Posterior vena cava (tissue), 2 donors: ENCODE results near the gene ENHO. TPM values are rescaled to one million over a fixed set of nuclear protein-coding genes. Genes with fewer than 3 reads are reported as not detected.
A peak's percentile ranks its signal among the peaks of the same experiment; 100 is the strongest.

Experiments
- DNase-seq: peaks from one replicate; pipeline ENCODE4 v3.0.0-alpha.2; 2020; ENCODE audit warnings: low spot score
- intact Hi-C, 2 donors: fragments of 100-400 bp; cut with DNase I; formaldehyde crosslinking; loops; one replicate each; pipeline versions ENCODE4 v1.14.1 to v1.14.2; 2022 to 2023
- total RNA-seq, 2 donors: library from RNA; stranded (reverse); fragmentation: NEBNext Ultra II Directional; extraction: Animal tissue kit (Norgen Biotek cat#: 25700); gene quantifications; one replicate each; pipeline ENCODE4 v1.2.1, GENCODE V29; 2021
- donor health status: DM: yes; HTN: yes; CAD: no.
- donor health status: DM: yes; HTN: yes; CAD: no.

The ENHO gene
- total RNA-seq, 2 donors from 2014 or later = 0.24 to 0.74 TPM

DNA sequence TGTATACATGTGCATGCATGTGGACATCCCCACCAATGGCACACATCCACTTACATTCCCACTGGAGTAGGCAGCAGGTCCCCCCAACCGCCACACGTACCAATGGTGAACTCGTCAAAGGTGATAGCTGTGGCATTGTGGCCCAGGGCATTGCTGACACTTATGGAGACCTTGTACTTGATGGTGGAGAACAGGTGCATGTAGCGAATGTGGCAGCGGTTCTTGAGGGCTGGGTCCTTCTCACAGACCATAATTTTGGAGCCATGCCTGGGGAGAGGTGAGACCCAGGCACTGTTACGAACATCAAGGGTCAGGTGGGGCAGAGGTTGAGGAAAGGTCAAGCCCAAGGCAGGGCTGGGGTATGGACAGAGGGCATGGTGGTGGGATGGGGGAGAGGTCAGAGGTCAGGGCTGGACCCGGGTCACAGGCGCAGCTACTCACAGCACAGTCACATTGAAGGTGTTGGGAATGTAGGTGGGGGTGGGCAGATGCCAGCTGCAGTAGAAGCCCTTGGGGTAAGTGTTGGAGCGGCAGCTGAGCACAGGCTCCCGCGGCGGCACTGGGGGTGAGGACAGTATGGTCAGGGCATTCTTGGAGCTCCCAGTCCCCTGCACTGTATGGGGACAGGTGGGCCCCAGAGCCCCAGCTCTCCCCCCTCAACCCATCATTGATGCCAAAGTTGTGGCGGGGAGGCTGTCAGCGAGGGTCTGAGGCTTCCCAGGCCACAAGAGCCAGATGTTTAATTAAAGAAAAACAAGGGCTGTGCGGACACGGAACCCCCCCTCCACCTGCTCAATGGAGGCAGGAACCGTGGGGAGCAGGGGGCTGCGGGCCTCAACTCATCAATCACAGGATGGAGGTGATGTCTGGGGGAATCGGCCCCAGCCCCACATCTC is 34.9 kb upstream of the ENHO start:
- no peak for DNase-seq
- intact Hi-C loops = no loop called here

DNA sequence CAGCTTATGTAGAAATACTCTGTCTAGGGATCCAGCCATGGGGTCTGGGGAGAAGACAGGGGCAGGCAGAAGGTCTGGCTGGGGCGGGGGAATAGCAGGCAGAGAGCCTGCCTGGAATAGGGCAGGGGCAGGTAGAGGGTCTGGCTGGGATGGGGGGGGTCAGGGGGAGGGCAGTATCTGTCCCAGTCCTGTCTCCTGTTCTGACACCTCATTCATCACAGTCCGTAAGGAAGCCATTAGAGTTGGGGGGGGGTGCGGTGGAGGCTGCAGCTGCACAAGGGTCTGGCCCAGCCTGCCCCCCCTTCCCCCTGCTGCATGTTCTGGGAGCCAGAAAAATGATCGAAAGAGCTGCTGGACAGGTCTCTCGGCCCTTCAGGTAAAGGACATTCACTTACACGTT is 34.2 kb upstream of the ENHO start:
- DNase-seq = no peak

DNA sequence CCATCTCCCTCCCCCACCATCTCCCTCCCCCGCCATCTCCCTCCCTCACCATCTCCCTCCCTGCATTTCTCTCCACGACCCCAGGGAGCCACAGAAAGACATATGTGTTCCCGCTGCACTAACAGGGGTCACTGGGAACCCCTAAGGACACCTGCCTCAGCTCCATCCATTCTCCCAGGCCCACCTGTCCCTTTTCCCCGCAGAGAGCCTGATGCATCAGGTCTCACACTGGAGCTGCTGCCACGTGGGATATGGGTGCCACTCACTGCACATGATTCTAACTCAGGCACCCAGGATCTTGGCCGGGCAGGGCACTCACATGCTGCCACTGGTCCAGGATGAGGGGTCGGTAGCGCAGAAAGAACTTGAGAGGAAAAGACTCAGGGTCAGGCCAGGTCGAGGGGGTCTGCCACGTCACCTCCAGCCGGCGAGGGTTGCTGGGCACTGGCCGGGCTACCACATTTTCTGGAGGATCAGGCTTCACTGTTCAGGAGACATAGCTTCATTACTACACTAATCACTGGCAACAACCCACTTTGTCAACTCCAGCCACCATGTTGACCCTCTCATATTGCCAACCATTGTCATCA is 33.2 kb upstream of the ENHO start:
- intact Hi-C loops = no loop called here
- peak; percentile 41 for DNase-seq

More for the DNA sequence above, 34.2 kb upstream of the ENHO start:
- intact Hi-C loops = no loop called here

DNA sequence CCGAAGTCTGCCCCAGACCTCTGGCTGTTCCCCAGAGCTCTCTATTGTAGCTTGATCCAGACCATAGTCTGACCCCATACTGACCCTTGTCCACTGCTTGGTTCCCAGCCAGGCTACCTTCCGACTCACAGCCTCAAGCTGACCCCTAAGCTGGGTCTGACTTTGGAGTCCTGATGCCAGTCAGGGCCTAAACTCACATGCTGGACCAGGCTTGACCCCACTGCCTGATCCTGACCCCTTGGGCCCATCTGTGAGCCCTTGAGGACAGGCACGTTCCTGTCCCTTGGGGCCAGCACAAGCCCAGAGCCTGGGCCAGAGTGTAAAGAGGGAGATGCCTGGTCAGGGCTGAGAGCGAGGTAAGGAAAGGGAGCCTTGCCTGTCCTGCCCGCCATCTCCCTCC is 32.7 kb upstream of the ENHO start:
- peak; percentile 38 for DNase-seq
- intact Hi-C loops = no loop called here

DNA sequence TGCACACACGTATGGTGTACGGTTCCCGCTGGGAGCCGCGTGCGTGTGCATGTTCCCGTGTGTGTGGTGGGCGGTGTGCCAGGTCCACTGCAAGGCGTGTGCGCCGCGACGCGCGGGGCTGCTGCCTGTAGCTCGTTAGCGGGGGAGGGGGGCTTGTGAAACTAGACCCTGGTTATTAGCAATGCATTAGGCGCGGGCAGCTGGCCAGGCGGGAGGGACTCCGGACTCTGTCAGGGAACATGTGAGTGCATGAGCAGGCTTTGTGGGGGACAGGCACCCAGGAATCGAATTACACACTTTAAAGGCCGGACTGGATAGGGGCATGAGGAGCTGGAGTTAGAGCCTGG is 32.2 kb upstream of the ENHO start:
- peak; percentile 75 for DNase-seq
- intact Hi-C loops = no loop called here

DNA sequence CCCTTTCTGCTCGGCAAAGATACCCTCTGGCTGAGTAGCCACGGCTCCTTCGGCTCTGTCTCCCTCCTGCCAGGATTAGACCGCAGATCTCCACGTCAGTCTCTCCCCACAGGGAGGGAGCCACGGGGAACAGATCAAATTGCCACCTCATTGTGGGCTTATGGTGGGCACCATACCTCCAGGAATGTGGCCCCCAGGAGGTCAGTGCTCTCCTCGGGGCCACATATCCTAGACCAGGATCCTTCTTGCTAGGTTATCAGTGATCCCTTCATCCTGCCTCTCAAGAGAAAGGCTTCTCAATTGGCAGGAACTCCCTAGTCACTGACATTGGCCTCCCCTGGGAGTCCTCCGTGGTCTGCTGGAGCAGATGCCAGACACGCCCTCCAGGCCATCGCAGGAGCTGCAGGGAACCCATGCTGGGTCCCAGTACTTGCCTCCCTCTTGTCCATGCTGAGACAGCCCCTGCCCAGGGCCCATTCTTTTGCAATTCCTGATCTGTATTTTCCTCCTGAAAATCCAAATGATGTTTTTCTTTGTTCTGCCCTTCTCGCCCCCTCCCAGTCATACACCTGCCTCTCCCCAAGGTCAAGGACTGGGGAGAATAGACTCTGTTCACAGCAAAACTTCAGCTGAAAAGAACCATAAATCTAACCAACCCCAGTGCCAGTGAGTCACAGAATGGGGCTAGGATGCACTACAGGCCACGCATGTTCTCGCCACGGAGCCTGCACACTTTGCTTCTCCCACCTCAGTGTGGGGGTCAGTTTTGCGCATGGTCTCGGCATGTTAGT is 31.6 kb upstream of the ENHO start:
- intact Hi-C loops = no loop called here
- peak; percentile 79 for DNase-seq

DNA sequence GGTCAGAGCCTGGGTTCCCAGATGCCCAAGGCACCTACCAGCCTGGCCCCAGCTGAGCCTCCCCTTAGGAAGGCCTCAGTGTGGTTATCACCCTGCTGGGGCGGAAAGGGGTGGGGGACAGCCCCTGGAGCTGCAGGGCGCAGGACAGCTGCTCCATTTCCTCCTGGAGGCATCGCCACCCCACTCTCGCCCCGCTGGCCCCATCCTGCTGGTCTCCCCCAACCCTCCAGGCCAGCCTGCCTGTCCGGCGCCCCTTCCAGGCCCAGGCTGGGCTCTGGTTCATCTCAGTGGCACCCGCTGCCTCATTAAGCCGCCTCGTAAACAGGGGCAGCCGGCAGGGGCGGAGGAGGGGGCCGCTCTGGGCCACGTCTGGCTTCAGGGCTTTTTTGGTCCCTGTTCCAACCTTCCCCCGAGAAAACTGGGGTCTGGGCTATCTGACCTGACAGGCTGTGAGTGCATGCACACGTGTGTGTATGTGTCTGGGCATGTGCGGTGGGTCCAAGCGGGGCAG is 30.8 kb upstream of the ENHO start:
- peak; percentile 64 for DNase-seq
- intact Hi-C loops = no loop called here

DNA sequence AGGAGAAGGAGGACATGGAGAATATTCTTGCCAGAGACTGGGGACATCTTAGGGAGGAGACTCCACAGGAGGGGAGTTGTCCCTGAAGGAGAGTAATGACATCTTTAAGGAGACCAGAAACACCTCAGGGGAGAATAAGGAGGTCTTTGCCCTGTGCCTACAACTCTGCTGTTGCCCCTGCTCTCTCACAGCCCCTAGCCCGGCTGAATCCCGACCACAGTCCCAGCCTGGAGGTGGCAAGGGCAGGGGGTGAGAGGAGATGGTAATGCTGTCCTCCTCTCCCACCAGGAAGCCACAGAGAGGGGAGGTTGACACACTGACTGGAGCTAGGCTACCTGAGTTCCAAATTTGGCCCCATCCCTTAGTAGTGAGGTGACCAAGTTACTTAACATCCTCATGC is 30.2 kb upstream of the ENHO start:
- intact Hi-C loops = no loop called here

DNA sequence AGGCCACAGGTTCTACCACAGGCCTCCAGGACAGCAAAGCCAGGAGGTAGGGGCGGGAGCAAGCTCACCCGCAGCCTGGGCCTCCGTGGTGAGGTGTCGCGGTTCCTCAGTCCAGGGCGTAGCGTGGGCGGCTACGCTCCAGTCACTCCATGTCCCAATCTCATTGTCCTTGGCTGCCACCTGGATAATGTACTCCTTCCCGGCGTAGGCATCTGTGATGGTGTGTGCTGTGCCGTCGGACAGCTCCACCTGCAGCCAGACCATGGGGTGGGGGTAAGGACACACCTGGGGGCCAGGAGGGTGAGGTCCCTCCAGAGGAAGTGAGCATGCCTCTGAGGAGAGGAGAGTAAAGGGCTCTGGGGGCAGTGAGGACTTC is 29.8 kb upstream of the ENHO start:
- intact Hi-C loops = no loop called here
- peak; percentile 60 for DNase-seq

More for the DNA sequence above, 30.2 kb upstream of the ENHO start:
- peak; percentile 36 for DNase-seq

DNA sequence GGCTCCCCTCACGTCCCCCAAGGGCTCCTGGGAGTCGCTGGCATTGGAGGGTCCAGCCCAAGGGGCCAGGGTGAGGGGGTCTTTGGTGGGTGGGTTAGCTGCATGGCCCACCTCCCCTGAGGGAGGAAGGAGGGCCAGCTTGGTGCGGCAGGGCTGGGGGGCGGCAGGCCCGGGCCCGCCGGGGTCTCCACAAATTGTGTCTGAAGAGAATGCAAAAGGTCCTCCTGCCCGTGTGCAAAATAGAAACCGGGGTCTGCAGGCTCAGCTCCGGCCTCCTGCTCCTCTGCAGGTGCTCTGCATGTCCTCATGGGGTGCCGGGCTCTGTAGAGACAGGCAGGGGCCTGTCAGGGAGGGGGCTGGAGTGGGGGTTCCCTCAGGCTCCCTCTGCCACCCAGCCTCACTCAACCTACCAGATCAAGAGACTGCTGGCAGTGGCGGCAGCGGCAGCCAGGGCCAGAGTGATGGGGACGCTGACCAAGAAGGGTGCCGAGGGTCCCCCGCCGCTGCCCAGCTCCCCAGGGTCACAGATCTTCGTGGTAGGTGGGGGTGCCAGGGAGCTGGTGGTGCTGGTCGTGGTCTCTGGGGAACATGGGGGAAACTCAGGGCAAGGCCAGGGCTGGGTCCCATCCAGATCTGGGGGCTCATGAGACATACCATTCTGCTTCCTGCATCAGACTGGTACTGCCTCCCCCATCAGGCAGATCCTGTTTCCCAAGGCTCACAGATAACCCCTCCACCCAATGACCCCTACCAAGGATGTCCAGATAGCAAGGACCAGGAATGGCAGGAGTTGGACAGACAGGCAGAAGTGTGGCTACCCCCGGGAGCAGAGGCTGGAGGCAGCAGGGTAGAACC is 29.2 kb upstream of the ENHO start:
- intact Hi-C loops = no loop called here

DNA sequence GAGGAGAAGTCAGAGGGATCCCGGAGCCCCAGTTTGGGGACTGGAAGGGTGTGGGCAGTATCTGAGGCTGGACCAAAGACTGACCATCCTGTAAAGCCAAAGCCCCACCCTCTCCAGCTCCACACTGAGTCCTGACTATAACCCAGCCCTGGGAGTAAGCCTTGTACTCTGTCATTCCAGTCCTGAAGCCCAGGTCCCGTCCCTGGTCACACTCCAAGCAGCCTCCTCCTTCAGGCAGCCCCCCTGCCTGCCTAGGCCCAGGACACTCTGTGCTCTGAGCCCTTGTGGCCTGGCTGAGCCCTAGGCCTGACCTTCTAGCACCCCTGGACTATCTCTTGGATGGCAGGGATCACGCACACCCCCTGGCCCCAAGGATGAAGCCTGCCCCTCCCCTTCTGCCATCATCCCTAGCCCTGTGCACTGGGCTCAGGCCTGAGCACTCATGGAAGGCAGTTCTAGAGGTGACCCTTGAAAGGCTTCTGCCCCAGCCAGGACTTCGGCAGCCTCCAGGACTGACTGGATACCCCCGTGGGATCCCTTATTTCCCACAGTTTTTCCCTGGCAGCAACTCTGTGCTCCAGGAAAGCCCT is 28.0 kb upstream of the ENHO start:
- intact Hi-C loops = no loop called here
- peak; percentile 48 for DNase-seq

More for the DNA sequence above, 29.2 kb upstream of the ENHO start:
- DNase-seq = peak; percentile 66

DNA sequence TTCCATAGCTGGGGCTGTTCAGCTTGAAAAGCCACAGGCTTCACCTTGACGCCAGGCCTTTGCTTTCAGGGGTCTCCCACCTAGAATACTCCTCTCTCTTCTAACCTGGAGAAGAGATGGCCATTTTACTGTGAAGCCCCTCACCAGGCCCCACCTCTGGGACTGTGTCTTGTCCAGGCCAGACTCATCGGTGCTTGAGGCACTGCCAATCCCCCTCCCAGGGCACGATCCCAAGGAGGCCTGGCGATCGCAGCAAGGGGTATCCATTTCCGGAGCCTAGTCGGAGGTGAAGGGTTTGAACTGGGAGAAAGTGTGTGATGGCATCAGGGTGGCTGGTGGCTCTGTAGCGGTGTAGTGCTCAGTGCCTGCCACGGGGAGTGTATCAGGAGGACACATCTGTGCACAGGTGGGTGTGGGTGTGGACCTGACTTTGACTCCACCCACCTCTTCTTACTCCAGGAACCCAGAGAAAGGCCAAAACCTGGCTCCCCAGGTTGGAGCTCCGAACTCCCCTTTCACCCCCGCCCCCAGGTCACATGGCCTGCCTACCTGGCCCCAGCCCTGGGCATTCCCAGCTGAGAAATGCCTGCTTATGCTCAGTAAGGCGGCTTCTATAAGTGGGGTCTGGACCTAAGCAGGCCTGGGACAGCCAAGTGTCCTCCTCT is 27.4 kb upstream of the ENHO start:
- intact Hi-C loops = no loop called here
- peak; percentile 62 for DNase-seq

DNA sequence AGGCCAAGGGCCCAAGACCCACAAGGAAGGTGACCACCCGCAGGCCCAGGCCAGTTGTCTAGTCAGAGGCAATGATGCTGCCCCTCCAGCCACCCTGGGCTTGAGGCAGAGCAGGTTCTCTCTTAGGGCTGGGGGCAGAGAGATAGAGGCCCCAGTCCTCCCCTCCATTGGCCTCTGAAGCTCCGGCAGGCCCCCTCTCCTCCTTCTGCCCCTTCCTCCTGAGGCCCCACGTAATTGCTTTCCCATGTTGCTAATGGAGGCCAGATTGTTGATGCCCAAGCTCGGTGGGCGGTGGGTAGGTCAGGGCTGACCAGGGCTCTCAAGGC is 26.6 kb upstream of the ENHO start:
- DNase-seq = peak; percentile 63
- intact Hi-C loops = loop anchor here (5.0 to 10.0 kb wide), 4 partner anchors 43 to 145 kb away; no protein-coding TSS in a partner anchor

DNA sequence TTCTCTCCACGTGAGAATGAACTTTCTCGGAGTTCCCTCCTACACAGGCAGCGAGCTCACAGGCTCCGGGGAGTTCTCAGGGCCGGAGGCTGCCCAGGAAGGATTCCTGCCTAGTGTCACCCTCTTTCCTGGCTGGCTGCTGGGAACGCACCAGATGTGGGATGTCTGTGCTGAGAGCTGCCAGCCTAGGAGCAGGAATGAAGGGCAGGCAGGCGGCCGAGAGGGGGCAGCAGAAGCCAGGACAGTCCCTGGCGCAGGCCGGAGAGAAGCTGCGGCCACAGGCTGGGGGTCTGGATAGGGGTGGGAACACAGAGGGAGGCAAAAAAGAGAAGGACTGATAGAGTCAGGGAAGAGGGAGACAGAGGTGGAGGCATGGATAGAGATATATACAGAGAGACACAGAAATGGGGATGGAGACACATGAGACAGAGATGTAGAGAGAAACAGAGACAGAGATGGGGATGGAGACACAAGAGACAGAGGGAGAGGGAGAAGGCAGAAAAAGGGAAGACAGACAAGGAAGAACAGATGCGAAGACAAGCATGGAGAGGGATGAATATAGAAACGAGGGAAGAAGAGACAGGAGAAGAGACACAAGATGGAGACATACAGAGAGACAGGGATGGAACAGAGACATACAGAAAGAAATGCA is 25.3 kb upstream of the ENHO start:
- peak; percentile 93 for DNase-seq
- intact Hi-C loops = loop anchor here (2.0 to 10.0 kb wide), 5 partner anchors 44 to 143 kb away; no protein-coding TSS in a partner anchor

DNA sequence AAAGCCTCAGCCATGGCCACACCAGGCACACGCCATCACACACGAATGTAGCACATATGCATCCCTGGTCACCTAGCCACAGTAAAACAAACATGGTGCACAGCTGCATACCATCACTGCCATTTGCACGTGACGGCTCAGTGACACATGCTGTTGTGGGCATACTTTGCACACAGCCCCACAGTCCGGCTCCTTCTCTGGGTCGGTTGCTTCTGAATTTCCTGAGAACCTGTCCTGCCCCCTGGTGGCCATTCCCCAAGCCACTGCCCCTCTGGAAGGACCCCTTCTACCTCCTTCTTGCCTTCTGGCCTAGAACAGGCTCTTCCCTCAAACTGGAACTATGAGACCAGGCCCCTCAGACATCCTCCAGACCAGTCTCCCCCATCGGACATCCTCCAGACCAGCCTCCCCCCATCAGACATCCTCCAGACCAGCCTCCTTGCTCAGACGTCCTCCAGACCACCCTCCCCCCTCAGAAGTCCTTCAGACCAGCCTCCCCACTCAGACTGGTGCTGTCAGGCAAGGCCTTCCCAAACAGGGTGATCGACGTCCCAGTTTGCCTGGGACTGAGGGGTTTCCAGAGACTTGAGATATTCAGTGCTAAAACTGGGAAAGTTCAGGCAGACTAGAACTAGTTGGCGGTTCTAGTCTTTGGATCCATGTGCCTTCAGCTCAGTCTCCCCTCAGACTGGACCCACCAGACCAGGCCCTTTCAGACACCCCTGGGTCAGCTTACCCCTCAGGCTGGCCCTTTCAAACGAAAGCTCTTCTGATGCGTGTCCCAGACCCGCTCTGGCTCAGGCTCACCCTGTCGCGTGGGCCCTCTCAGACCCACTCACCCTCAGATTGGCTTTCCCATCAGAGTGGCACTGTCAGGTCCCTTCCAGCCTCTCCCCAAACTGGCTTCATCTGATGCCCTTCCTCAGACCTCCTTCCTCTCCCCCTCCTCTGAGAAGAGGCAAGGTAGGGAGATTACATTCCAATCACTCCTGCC is 24.3 kb upstream of the ENHO start:
- peak; percentile 89 for DNase-seq

DNA sequence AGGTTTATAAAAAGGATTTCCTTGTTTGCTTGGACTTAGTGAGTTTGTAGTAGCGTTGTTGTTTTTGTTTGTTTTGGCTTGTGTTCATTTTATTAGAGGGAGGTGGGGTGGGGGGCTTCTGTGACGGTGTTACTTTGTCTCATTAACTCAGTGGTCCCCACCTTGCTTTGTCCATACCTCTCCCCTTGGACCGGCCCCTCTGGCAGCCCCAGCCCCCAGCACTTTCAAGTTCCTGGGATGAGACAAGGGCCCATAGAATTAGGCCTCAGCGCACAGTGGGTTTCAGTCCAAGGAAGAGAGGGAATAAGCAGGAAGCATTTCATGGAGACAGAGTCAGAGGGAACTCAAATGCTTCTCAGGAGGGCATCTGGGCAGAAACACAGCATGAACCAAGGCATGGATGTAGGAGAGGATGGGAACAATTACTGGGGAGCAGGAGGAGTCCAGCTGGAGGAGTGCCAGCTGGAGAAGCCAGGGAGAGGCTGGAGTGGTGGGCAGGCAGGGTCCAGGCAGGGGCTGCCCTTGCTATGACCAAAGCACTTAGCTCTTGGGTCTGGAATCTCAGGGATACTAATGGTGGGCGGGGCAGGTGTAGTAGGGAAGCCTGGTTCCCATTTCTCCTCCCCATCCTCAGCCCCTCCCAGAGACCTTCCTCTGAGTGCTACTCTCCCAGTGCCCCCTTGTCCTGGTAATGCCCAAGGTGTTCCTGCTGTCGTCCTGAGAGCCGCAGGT is 23.5 kb upstream of the ENHO start:
- intact Hi-C loops = loop anchor here (2.0 to 10.0 kb wide), 5 partner anchors 46 to 141 kb away; no protein-coding TSS in a partner anchor
- peak; percentile 44 for DNase-seq

More for the DNA sequence above, 24.3 kb upstream of the ENHO start:
- intact Hi-C loops = loop anchor here (2.0 to 10.0 kb wide), 5 partner anchors 45 to 142 kb away; no protein-coding TSS in a partner anchor
